Neural cell (in vitro differentiated cells): ENCODE results near the gene CADM4.

Experiments used
- MXI1 ChIP-seq: fragments of 450-650 bp; conservative IDR thresholded peaks from 2 replicates; pipeline ENCODE4 v1.6.1; 2014; ENCODE audit warnings: antibody characterized with exemption, mild to moderate bottlenecking; ENCODE audit not compliant: poor library complexity, severe bottlenecking
- RAD21 ChIP-seq: fragments of 450-650 bp; conservative IDR thresholded peaks from 2 replicates; pipeline ENCODE4 v1.6.1; 2014; ENCODE audit warnings: antibody characterized with exemption, mild to moderate bottlenecking, moderate library complexity
- TF ChIP-seq, protein P1 (sequence below): fragments of 450-650 bp; IDR thresholded peaks from 2 replicates; pipeline ENCODE4 v1.5.1; 2014; ENCODE audit warnings: antibody characterized with exemption, mild to moderate bottlenecking, moderate library complexity; ENCODE audit not compliant: poor library complexity, severe bottlenecking
- TF ChIP-seq, protein P2 (sequence below): IDR thresholded peaks from 2 replicates; pipeline ENCODE4 v1.6.1; 2012; ENCODE audit warnings: borderline replicate concordance

DNA sequence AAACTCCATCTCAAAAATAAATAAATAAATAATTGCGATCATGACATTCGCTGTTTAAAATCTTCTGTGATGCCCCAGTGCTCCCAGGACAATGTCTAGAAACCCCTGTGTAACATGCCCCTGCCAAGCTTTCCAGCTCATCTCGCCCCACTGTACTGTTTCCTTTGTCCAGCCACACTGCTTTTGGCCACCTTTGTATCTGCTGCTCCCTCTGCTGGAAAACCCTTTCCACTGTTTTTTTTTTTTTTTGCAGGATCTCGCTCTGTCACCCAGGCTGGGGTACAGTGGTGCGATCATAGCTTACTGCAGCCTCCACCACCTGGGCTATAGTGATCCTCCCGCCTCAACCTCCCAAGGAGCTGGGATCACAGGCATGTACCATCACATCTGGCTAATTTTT is 22.8 kb upstream of the CADM4 start:
- TF ChIP-seq, protein P1, sequence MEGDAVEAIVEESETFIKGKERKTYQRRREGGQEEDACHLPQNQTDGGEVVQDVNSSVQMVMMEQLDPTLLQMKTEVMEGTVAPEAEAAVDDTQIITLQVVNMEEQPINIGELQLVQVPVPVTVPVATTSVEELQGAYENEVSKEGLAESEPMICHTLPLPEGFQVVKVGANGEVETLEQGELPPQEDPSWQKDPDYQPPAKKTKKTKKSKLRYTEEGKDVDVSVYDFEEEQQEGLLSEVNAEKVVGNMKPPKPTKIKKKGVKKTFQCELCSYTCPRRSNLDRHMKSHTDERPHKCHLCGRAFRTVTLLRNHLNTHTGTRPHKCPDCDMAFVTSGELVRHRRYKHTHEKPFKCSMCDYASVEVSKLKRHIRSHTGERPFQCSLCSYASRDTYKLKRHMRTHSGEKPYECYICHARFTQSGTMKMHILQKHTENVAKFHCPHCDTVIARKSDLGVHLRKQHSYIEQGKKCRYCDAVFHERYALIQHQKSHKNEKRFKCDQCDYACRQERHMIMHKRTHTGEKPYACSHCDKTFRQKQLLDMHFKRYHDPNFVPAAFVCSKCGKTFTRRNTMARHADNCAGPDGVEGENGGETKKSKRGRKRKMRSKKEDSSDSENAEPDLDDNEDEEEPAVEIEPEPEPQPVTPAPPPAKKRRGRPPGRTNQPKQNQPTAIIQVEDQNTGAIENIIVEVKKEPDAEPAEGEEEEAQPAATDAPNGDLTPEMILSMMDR: no peak
- TF ChIP-seq, protein P2, sequence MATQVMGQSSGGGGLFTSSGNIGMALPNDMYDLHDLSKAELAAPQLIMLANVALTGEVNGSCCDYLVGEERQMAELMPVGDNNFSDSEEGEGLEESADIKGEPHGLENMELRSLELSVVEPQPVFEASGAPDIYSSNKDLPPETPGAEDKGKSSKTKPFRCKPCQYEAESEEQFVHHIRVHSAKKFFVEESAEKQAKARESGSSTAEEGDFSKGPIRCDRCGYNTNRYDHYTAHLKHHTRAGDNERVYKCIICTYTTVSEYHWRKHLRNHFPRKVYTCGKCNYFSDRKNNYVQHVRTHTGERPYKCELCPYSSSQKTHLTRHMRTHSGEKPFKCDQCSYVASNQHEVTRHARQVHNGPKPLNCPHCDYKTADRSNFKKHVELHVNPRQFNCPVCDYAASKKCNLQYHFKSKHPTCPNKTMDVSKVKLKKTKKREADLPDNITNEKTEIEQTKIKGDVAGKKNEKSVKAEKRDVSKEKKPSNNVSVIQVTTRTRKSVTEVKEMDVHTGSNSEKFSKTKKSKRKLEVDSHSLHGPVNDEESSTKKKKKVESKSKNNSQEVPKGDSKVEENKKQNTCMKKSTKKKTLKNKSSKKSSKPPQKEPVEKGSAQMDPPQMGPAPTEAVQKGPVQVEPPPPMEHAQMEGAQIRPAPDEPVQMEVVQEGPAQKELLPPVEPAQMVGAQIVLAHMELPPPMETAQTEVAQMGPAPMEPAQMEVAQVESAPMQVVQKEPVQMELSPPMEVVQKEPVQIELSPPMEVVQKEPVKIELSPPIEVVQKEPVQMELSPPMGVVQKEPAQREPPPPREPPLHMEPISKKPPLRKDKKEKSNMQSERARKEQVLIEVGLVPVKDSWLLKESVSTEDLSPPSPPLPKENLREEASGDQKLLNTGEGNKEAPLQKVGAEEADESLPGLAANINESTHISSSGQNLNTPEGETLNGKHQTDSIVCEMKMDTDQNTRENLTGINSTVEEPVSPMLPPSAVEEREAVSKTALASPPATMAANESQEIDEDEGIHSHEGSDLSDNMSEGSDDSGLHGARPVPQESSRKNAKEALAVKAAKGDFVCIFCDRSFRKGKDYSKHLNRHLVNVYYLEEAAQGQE: no peak
- no peak for TF ChIP-seq RAD21
- no peak for TF ChIP-seq MXI1
